Stimulated activated CD4-positive, alpha-beta T cell treated with anti-CD3 and anti-CD28 coated beads, Interleukin-12 subunit alpha, Interleukin-12 subunit beta, amount 100 ng/mL, for 4 hours (primary cell): ENCODE results near the gene REXO4.

Source experiments
- DNase-seq: peaks from one replicate; pipeline ENCODE4 v3.0.0-alpha.2; 2020

REXO4 gene

DNA sequence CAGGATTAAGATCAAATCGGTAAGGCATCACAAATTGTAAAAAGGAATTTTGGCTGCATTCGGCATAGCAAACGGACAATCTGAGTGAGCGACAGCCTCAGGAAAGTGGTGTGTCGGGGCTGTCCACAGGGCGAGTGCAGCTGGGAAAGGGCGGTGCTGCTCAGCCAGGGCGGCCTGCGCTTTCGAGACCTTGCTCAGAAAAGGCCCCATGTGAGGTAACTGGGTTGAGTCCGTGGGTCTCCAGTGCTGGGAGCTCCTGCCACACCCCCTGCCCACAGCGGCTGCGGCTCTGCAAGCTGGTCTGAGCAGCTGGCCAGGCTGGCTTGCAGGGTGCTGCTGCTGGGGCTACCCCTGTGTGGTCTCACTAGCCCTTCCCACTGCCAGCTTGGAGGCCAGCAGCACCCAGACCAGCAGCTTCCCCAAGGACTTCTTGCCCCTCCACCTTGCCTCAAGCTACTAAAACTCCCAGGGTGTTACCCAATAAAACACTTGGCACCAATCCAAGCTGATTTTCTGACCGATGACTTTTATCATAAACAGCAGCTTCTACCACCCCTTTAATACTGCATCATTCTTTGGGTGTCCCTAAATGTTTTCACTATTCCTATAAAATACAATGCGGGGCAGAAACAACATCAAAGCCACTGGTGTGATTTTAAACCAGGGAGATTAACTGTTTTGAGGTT, 55.3 kb downstream of the REXO4 start:
- DNase-seq, result no peak

DNA sequence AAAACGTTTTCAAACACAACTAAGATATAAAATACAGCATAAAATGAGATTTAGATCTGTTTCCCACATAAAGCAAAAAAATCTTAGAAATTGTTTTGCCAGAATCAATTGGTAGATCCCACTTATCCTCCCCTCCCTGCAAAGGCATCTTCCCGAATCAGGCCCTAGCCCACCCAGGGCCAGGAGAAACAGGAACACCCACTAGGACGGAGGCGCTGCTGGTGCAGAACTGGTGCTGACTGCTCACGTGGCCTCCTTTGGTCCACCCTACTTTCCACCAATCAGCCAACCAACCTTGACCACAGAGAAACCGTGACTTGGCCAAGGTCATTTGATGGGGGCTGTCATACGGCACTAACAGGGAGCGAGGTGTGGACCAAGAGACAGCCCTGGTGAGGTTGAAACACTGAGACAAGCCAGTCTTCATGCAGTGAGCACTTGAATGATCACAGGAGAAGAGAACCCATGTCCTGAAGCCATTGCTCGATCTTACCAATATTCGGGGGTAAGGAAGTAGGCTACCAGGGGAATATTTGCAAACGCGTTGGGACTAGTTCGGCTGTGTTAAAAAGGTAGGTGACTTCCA, 56.2 kb downstream of the REXO4 start:
- no peak for DNase-seq

DNA sequence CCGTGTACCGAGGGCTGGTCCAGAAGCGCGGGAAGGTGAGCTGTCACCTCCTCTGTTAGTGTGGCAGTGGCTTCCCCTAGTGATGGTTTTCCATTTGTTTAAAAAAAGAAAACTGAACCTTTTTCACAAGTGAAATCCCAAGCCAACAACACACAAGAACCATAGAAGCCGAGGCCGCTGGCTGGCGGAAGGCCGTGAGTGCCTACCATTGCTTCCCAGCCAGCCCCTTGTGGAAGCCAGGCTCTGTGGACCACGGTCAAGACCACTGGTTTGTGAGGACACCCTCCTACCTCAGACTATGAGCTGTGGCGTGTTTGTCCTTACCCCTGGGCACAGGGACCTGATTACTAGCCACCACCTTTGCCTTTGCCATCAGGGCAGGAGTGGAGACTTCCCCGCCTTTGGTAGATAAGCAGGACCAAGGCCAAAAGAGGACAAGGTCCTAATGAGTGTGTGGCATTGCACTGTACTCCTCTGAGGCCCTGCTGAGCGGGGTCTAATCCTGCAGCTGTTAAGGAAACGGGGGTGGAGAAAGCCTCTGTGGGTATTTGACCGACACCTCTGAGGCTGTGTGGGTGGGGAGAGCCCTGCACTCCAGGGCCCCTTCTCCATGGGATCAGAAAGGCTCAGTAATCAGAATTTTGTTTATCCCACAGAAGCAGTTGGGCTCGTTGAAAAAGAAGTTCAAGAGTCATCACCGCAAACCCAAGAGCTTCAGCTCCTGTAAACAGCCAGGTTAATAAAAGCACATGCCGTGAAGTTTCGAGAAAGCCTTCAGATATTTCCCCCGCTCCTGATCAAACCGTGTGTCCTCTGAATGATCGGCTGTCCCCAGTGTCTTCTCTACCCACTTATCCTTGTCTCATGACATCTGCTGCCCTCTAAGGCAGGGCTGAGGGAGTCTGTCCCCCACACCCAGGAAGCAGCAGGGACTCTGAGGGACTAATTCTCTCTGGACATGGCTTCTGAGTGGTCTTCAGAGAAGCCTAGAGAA, 57.1 kb downstream of the REXO4 start:
- no peak for DNase-seq

DNA sequence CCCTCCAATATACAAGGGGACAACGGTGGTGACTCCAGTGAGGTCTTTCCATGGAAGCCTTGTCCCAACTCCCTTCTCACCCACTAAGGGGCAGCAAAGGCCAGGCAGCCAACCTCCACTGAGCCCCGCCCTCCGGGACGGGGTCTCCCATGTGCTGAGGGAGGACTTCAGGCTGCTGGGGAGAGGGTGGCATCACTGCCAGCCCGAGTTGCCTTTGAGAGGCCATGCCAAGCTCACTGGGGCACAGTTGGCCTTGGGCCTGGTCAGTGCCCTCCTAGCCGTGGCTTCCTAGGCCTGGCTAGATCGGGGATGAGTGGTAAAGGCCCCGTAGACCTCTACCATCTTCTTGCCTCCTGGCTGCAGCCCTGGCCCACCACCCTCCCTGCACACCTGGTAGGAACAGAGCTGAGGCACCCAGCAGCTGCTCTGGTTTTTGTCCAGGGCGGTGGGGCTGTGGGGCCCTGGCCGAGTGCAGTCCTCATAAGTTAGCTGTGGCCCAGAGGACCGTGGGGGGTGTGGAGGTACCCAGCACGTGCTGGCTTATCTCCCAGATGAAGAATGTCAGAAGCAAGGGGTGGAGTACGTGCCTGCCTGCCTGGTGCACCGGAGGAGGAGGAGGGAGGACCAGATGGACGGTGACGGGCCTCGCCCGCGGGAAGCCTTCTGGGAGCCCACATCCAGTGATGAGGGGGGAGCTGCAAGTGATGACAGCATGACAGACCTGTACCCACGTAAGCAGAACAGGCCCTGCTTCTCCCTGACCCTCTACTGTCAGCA, 58.2 kb downstream of the REXO4 start:
- no peak for DNase-seq

DNA sequence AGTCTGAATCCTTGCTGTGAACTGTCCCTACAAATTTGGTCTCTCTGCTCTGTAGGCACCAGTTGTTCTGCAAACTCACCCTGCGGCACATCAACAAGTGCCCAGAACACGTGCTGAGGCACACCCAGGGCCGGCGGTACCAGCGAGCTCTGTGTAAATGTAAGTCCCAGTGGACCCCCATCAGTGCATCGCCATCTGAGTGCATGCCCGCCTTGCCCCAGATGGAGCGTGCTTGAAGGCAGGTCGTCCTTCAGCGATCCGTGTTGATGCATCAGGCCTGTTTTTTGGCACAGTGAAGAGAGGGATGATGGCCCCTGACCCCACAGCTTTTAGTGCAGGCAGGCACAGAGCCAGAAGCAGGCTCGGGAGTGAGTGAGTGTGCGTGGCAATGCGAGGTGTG, 60.2 kb downstream of the REXO4 start:
- DNase-seq, result no peak

DNA sequence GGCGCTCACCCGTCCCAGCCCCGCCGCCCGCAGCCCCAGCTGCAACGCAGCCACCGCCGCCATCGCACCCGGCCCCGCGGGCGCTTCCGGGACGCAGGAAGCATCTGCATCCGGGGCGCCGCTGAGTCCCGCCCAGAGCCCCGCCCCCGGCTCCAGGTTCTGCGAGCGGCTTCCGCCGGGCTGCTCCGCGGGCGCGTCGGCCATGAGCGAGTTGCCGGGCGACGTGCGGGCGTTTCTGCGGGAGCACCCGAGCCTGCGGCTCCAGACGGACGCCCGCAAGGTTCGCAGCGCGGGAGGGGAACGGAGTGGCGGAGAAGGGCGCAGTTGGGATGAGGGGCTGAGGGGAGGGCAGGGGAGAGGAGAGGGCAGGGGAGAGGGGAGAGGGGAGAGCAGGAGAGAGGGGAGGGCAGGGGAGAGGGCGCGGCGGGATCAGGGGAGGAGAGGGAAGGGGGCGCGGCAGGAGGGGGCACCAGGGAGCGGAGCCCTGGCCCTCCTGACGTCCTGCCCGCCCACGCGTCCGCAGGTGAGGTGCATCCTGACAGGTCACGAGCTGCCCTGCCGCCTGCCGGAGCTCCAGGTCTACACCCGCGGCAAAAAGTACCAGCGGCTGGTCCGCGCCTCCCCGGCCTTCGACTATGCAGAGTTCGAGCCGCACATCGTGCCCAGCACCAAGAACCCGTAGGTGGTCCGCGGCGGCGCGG, 61.3 kb downstream of the REXO4 start, which contains the start of the genes SURF1 and SURF2:
SURF1 (minus strand) TSS at position 97 of the 701 bp plus-strand sequence; CDS start at position 63, 34 bp downstream.
SURF2 (plus strand) TSS at position 160 of the 701 bp plus-strand sequence; CDS start at position 203, 43 bp downstream.
- peak; percentile 93 for DNase-seq
